SKM-1 (cell line): ENCODE results near the gene IBA57.
"Not testable (repeated sequence)": the region's sequence is repeated elsewhere in the genome, so short reads cannot be mapped to it uniquely, and the experiment has no call there.

Experiments used
- DNase-seq: peaks from one replicate; lab custom pipeline; 2025; ENCODE audit not compliant: unreplicated experiment; lab: John Stamatoyannopoulos, UW

The IBA57 gene

GRCh38 chr1:228224198-228225164, 58.9 kb downstream of the IBA57 start:
- no peak for DNase-seq

- DNase-seq, result no peak
Observed at GRCh38 chr1:228225165-228225710, 59.6 kb downstream of the IBA57 start.

- no peak for DNase-seq
Observed at GRCh38 chr1:228225740-228226139, 60.1 kb downstream of the IBA57 start.

- no peak for DNase-seq
Observed at GRCh38 chr1:228226141-228226874, 60.7 kb downstream of the IBA57 start.

GRCh38 chr1:228226956-228227791, 61.6 kb downstream of the IBA57 start:
- DNase-seq, result no peak

- DNase-seq, result not testable (repeated sequence)
Observed at GRCh38 chr1:228228147-228228546, 62.5 kb downstream of the IBA57 start.

GRCh38 chr1:228228601-228229074, 63.0 kb downstream of the IBA57 start:
- DNase-seq, result no peak

GRCh38 chr1:228231189-228231588, 65.6 kb downstream of the IBA57 start:
- DNase-seq, result no peak
